NCI-H1930 (cell line): ENCODE measurements around the gene SMC2.

Experiments
- DNase-seq, 2 experiments: peaks; one replicate each; lab custom pipeline; 2025; lab: John Stamatoyannopoulos, UW

SMC2 gene

DNA sequence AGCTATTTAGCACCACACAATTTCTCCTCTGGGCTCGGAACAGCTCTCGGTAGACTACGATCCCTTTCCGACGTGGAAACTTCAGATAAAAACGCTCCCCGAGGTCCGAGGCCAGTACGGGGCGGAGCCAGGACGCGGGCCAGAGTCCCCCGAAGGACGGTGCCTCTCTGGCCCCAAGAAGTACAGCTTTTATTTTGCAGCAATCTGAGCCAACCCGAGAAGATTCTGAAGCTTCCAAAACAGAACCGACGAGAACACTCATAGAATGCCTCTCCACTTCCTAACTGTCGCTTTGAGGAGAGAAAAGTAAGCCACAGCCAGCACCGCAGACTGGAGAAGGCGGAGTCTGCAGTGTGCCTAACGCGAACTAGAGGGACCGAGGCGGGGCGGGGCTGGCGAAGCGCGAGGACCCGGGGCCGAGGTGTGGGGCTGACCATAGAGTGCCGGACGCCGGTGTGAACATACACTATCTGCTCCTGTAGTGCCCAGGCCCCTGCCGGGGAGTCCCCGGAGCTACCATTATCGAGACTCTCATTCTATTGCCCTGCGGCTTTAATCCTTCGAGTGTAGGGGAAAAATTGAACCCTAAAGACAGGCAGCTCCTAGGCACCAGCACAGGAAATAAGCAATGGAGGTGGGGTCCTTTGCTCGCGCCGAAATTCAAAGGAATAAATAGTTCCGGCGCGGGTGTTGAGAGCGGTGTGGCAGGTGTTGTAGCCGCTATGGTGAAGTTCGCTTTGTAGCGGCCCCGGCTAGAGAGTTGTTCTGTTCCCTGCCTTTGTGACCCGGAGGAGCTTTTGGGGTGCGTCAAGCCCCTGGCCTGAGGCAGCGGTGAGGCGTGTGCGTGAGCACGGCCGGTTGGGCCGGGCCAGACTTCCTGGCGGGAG lies at the start of gene SMC2:
SMC2 (plus strand) TSS at position 663 of the 887 bp plus-strand sequence. CDS start 1,076 bp downstream, outside the sequence.
- DNase-seq: peak; percentile 79 to 89

GRCh38 chr9:104068546-104068945 lies 25.6 kb upstream of the SMC2 start:
- no peak for DNase-seq

DNA sequence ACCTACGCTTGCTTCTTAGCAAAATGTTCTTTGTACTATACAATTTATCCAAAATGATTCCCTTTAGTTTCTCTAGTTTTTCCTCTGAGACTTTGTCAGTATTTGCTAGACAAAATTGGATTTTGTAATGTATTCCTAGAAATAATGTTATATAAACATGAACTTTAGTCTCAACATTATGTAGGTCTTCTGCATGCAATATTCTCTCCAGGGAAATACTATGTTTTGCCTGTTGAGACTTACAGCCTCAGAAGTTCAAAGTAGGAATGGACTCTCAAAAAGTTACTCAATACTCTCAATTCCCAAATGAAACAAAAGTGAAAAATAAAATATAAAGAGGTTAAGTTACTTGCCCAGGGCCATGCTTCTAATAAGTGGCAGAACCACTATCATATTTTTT lies 24.8 kb upstream of the SMC2 start:
- DNase-seq: no peak

- DNase-seq: no peak
Observed at GRCh38 chr9:104071589-104071988, 22.5 kb upstream of the SMC2 start.

GRCh38 chr9:104073098-104073769 lies 20.9 kb upstream of the SMC2 start:
- no peak for DNase-seq

DNA sequence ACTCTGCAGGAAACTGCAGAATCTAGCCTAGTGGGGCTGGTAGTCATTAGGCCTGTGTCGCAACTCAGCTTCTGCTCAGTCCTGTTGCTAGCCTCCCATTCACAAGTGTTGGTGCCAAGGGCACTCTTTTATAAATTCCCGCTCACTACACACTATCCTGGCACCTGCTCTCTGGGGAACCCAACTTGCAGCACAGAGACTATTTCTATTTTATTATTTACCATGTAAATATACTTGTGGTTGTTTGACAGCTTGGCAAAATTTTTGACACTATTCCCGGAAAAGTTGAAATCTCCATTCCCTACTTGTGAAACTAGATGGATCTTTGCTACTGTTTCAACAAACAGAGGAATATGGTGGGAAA lies 20.4 kb upstream of the SMC2 start:
- DNase-seq: no peak

DNA sequence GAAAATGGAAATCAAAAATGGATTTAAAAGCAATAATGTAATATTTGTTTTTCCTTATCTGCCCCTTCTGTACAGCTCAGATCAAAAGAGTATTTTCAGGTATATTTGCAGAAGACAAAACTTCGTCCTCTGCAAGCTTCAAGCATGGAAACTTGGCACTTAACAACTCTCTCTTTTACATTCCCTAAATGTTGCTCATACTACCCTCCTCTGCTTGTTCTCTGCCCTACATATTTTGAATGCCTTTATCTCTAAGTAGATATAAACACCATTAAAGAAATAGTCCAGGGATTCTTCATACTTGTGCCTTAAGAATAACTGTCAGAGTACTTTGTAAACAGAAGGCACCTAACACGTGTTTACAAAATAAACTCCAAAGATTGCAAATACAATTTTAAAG lies 19.2 kb upstream of the SMC2 start:
- DNase-seq: no peak

- no peak for DNase-seq
Observed at GRCh38 chr9:104075801-104076753, 18.0 kb upstream of the SMC2 start.

DNA sequence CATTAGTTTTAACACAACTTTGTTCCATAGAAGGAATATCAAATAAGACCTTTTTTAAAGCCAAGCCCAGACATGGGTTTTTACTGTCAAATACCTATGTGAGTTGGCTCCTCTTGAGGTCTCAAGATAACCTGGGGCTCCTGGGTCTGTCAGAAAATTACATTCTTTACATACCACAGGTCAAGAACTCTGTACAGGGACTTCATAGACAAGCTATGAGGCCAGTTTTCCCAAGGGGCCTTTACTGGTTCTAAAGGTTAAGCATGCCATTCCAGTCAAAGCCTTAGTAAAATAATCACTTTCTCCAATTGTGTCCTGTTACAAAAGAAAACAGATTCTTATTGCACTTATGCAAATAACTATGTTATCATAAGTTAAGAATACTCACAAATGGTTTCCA lies 15.5 kb upstream of the SMC2 start:
- DNase-seq: no peak

DNA sequence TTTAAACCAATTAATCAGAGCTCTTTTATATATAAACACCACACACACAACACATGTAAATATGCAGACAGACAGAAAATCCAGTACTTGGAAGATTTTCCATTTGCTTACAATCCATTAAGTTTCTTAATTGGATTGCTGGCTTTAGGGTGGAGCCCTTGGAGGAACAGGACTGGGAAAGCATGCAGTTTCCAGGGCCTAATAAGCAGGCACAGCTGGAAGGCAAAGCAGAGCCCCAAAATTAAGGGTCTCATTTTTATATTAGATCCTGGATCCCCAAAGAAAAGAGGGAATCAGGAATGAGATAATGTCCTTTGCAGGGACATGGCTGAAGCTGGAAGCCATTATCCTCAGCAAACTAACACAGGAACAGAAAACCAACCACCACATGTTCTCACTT lies 13.1 kb upstream of the SMC2 start:
- DNase-seq: no peak

GRCh38 chr9:104082168-104082567 lies 11.9 kb upstream of the SMC2 start:
- DNase-seq: no peak

- DNase-seq: no peak
Observed at GRCh38 chr9:104085525-104085924, 8.6 kb upstream of the SMC2 start.

DNA sequence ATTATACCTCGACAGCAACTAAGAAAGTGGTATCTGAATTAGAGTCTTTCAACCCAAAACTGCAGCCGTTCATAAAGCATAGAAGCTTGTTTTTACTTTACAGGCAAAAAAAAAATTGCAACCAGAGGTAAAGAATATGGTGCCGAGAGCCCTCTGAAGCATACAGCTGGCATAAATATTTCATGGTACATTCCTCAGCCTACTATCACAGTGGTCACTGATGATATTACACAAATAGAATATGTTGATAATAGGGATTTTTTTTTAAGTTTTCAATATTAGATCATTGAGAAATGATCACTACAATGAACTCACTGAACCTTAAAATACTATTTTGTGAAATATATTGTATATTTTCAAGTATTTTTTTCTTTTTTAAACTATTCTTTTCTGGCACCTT lies 6.2 kb upstream of the SMC2 start:
- no peak for DNase-seq

GRCh38 chr9:104088416-104088815 lies 5.7 kb upstream of the SMC2 start:
- DNase-seq: no peak

DNA sequence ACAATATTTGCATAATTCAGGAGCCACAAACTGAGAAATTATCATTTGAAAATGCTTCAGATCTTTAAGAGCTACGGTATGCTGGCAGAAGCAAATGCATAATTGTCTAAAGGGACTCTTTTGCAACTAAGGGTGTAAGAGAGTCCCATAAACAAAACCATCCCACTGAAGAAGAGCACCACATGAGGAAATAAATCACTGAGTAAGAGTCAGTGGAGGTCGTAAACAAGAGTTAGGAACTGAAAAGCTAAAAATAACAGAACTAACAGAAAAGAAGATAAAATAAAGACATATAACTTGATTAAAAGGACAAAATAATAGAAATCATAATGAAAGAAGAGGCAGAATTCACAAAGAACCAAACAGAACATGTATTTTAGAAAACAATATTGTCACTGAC lies 3.5 kb upstream of the SMC2 start:
- DNase-seq: no peak

GRCh38 chr9:104091116-104091515 lies 3.0 kb upstream of the SMC2 start:
- peak in 1 of 2 experiments; percentile 40 for DNase-seq

DNA sequence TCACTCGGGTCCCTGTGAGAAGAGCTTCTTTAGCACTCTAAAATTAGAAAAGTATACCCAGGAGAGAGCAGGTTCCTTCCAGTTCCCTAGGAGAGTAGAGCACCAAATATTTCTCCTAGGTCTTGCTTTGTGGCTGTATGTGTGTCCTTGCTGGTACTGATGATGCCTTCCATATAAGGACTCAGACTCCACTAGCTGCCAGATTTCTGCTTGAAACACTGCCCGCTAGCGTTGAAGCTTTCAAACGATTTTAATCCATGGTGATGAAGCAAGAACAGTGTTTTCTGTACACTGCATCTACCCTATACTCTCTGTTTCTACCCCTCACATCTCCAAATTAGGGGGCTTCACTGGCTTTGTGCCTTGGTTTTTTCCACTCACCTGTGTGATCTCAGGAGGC lies 2.4 kb upstream of the SMC2 start:
- no peak for DNase-seq

- no peak for DNase-seq
Observed at GRCh38 chr9:104092192-104092591, 1.9 kb upstream of the SMC2 start.

- no peak for DNase-seq
Observed at GRCh38 chr9:104092875-104093600, 1.1 kb upstream of the SMC2 start.

DNA sequence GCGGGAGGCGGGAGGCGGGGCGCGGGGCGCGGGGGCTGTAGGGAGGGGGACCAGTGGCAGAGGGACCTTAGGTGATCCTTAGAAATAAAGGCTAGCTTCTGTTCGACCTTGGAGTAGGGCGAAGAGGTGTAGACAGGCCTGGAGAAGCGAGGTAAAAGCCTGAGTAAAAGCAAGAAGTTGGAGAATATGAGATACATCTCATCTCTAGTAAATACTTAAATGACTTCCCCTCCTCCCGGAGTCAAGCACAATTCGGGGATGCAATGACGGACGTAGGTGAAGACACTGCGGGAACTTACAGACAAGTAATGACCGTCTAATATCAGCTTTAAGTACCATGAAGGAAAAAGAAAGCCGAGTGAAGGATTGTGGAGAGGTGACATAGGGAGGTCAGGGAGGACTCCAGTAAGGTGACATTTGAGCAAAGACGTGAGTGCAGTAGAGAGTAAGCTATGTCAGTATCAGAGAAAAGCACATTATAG lies 466 bp downstream of the SMC2 start:
- no peak for DNase-seq

DNA sequence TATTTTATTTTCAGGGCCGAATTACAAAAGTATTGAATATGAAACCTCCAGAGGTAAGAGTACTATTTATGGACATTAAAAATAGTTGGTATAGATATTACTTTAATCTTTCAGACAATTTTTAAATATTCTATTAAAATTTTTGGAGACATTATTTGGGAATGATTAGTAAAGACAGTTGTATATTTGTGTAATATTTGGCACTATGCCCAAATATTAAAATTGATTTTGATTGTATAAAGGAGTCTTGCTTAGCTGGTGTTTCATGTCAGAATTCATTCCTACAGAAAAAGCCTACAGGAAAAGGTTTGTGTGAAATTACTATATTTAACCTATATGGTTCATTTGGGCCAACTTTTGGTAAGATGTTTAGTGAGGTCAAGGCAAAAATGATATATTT lies 5.5 kb downstream of the SMC2 start:
- no peak for DNase-seq

DNA sequence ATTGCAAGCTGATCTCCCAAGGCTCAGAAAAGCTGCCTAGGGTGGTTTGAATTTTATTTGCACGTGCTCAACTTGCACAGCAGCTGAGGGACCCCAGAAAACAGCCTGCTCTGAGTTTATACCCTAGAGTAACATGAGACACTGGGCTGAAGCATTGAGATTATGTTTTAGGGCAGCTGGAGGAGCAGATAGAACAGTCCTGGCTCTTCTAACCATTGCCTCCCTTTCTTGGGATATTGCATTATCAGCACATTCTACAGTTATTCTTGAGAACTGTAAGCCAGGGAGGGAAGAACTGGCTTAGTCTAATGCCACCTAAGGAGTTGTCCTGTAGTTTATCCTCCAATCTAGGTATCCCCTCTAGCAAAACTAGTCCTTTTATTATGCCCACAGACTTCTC lies 10.3 kb downstream of the SMC2 start:
- DNase-seq: no peak
